ENCODE results near the gene PCBP3. TPM values are rescaled to one million over a fixed set of nuclear protein-coding genes. Genes with fewer than 3 reads are reported as not detected.

PCBP3 gene
- total and polyA plus RNA-seq, 10 of the 15 experiments (the other 5 are each of a cell fraction or from before 2014, with no cell fraction given): 0.09 to 1.3 (median 0.46) TPM; not detected in 3

GRCh38 chr21:45926281-45926680 lies 282.8 kb downstream of the PCBP3 start:
- H3K27me3 ChIP-seq (replicated peaks in 1 of 2; ENCODE audit: control insufficient read depth in 2 of 2, insufficient read depth in 2 of 2, low read length in 1 of 2): no peaks in the 10 kb centered on the region; a peak in 1 of 4 replicates
- DNase-seq (ENCODE audit: low read depth, low spot score) (no peak), ATAC-seq (no peak), FAIRE-seq (no peak)
- SMC1A ChIA-PET (ENCODE audit: uncharacterized antibody, unreplicated experiment): no interaction called here
- TF ChIP-seq CREB1 (IDR thresholded peaks at IDR 0.05; ENCODE audit: low read depth) (no peak), SREBF1 (IDR thresholded peaks at IDR 0.05; ENCODE audit: low read length) (no peak), EGR1 (IDR thresholded peaks at IDR 0.05; ENCODE audit: borderline replicate concordance in 1 of 2, low read depth in 2 of 2, low read length in 2 of 2) (no peak), HCFC1 (IDR thresholded peaks at IDR 0.05; ENCODE audit: low read length) (no peak), BHLHE40 (IDR thresholded peaks at IDR 0.05; ENCODE audit: borderline replicate concordance in 1 of 2, low read depth in 2 of 2, low read length in 1 of 2) (no peak), SIN3A (IDR thresholded peaks at IDR 0.05; ENCODE audit: low read depth, low read length) (no peak), SUZ12 (IDR thresholded peaks at IDR 0.05; ENCODE audit: unreplicated experiment) (no peak), MEF2A (IDR thresholded peaks at IDR 0.05; ENCODE audit: insufficient read depth, low read depth, low read length) (no peak), KAT2A (conservative IDR thresholded peaks at IDR 0.05; ENCODE audit: control insufficient read depth, low read depth, low read length) (no peak), MYB (IDR thresholded peaks at IDR 0.05; ENCODE audit: borderline replicate concordance, low read depth, low read length) (no peak), HSF1 (IDR thresholded peaks at IDR 0.05; ENCODE audit: low read depth, low read length) (no peak), FOXM1 (IDR thresholded peaks at IDR 0.05; ENCODE audit: low read depth, low read length) (no peak)
- TF ChIP-seq, protein P1, sequence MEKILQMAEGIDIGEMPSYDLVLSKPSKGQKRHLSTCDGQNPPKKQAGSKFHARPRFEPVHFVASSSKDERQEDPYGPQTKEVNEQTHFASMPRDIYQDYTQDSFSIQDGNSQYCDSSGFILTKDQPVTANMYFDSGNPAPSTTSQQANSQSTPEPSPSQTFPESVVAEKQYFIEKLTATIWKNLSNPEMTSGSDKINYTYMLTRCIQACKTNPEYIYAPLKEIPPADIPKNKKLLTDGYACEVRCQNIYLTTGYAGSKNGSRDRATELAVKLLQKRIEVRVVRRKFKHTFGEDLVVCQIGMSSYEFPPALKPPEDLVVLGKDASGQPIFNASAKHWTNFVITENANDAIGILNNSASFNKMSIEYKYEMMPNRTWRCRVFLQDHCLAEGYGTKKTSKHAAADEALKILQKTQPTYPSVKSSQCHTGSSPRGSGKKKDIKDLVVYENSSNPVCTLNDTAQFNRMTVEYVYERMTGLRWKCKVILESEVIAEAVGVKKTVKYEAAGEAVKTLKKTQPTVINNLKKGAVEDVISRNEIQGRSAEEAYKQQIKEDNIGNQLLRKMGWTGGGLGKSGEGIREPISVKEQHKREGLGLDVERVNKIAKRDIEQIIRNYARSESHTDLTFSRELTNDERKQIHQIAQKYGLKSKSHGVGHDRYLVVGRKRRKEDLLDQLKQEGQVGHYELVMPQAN (conservative IDR thresholded peaks at IDR 0.05): no peak
- TF ChIP-seq, protein P2, sequence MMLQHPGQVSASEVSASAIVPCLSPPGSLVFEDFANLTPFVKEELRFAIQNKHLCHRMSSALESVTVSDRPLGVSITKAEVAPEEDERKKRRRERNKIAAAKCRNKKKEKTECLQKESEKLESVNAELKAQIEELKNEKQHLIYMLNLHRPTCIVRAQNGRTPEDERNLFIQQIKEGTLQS (IDR thresholded peaks at IDR 0.05; ENCODE audit: borderline replicate concordance, extremely low read depth, low read depth, low read length): no peak
- no peak overlapping the region for H3K9ac ChIP-seq (ENCODE audit: control insufficient read depth, insufficient read depth, low read length)
- intact Hi-C loops (cut with micrococcal nuclease; ENCODE audit: unreplicated experiment) (no loop called here), in situ Hi-C loops (cut with MboI) (no loop called here)
- WGBS (ENCODE audit: insufficient coverage, insufficient replicate concordance, low lambda C conversion rate, missing lambda C conversion rate): 48% methylated on average over 11 of the region's 11 CpGs
- BruUV-seq (replicated peaks): no TSS peak
- CTCF ChIA-PET: no interaction called here
- no peak overlapping the region for H3K27ac ChIP-seq (ENCODE audit: control insufficient read depth, insufficient read depth)
- POLR2A ChIA-PET: no interaction called here
- no peak overlapping the region for H3K4me3 ChIP-seq
- RAD21 ChIA-PET (ENCODE audit: unreplicated experiment): no interaction called here
- H2AFZ ChIP-seq (ENCODE audit: control insufficient read depth, low read depth, low read length): no peak overlapping the region
- H3K4me1 ChIP-seq (ENCODE audit: control insufficient read depth, insufficient read depth, low read length): no peaks in the 10 kb centered on the region
- H3K4me2 ChIP-seq (ENCODE audit: control insufficient read depth, insufficient read depth): no peak overlapping the region
- no peaks in the 10 kb centered on the region for H3K79me2 ChIP-seq (ENCODE audit: control insufficient read depth, insufficient read depth, low read length)
- H3K9me3 ChIP-seq (replicated peaks; ENCODE audit: control insufficient read depth, insufficient read depth, low read length): no peaks in the 10 kb centered on the region; the same call in 2 of the 3 replicates
- H3K36me3 ChIP-seq (ENCODE audit: control insufficient read depth in 2 of 2, insufficient read depth in 2 of 2, low read length in 1 of 2): no peaks in the 10 kb centered on the region
- no peaks in the 10 kb centered on the region for H4K20me1 ChIP-seq (ENCODE audit: control insufficient read depth, insufficient read depth)

Measured in GM12878 (cell line).